HEK293 (cell line): ENCODE measurements around the gene LIMK2.

Experiments used
- CTCF ChIA-PET: fragments of 350-600 bp; formaldehyde crosslinking; extraction: SDS; loops from one replicate; lab custom pipeline; 2021; ENCODE audit warnings: antibody characterized with exemption; lab: Yijun Ruan, JAX
- POLR2A ChIA-PET: fragments of 300-600 bp; formaldehyde crosslinking; extraction: SDS; loops from one replicate; lab custom pipeline; 2020; ENCODE audit warnings: antibody characterized with exemption, inconsistent platforms; lab: Yijun Ruan, JAX
- H3K27ac ChIP-seq: fragments of 200-500 bp; sonication (Bioruptor generic); 2 replicates; pipeline ENCODE4 v1.5.1; 2014; ENCODE audit warnings: low read depth, low read length, control low read depth, inconsistent platforms; ENCODE audit errors: extremely low read depth
- H3K36me3 ChIP-seq, 2 experiments: fragments of 200-500 bp in 1 of 2; sonication (Bioruptor generic) in 1 of 2; 1 replicate in 1 of 2; 2 replicates in 1 of 2; pipeline ENCODE4 v1.5.1; 2014 to 2017; ENCODE audit warnings: inconsistent platforms in 2 of 2, low read length in 2 of 2; ENCODE audit not compliant: control insufficient read depth in 2 of 2, insufficient read depth in 1 of 2
- H3K4me1 ChIP-seq: fragments of 200-500 bp; sonication (Bioruptor generic); 2 replicates; pipeline ENCODE4 v1.5.1; 2014; ENCODE audit warnings: mild to moderate bottlenecking, low read length, inconsistent platforms; ENCODE audit not compliant: control insufficient read depth, insufficient read depth
- H3K4me3 ChIP-seq: 2 replicates; pipeline ENCODE4 v1.5.1; 2011; ENCODE audit warnings: low read depth, mild to moderate bottlenecking, control low read depth, low read length, moderate library complexity
- H3K9me3 ChIP-seq: fragments of 200-500 bp; sonication (Bioruptor generic); 2 replicates; pipeline ENCODE4 v1.5.1; 2014; ENCODE audit warnings: low read depth, low read length, inconsistent platforms; ENCODE audit not compliant: control insufficient read depth, insufficient read depth
- EGR2 ChIP-seq: fragments of 450-650 bp; formaldehyde crosslinking; IDR thresholded peaks from 2 replicates; pipeline ENCODE4 v1.5.1; 2016; ENCODE audit warnings: low read depth, missing biosample characterization, missing genetic modification characterization
- GLI4 ChIP-seq: fragments of 450-650 bp; formaldehyde crosslinking; IDR thresholded peaks from 2 replicates; pipeline ENCODE4 v1.5.1; 2016; ENCODE audit warnings: missing biosample characterization, missing genetic modification characterization
- IKZF3 ChIP-seq: fragments of 450-650 bp; IDR thresholded peaks from 2 replicates; pipeline ENCODE4 v1.5.0; 2018; ENCODE audit warnings: missing biosample characterization, mild to moderate bottlenecking, missing genetic modification characterization, moderate library complexity
- KLF1 ChIP-seq: fragments of 450-650 bp; formaldehyde crosslinking; IDR thresholded peaks from 2 replicates; pipeline ENCODE4 v1.5.1; 2016; ENCODE audit warnings: missing biosample characterization, missing genetic modification characterization
- KLF8 ChIP-seq: fragments of 450-650 bp; formaldehyde crosslinking; IDR thresholded peaks from 2 replicates; pipeline ENCODE4 v1.5.1; 2016; ENCODE audit warnings: missing biosample characterization, missing genetic modification characterization
- SCRT1 ChIP-seq: fragments of 450-650 bp; formaldehyde crosslinking; IDR thresholded peaks from 2 replicates; pipeline ENCODE4 v1.5.1; 2016; ENCODE audit warnings: missing biosample characterization, missing genetic modification characterization, borderline replicate concordance
- SETDB1 ChIP-seq: IDR thresholded peaks from one replicate; pipeline ENCODE4 v1.6.1; 2017; ENCODE audit warnings: mild to moderate bottlenecking, low read length, moderate library complexity, mixed read lengths; ENCODE audit not compliant: insufficient read length
- TRIM28 ChIP-seq: IDR thresholded peaks from 2 replicates; pipeline ENCODE4 v1.6.1; 2011; ENCODE audit warnings: low read length, control low read depth, borderline replicate concordance
- ZFHX2 ChIP-seq: fragments of 450-650 bp; formaldehyde crosslinking; conservative IDR thresholded peaks from 2 replicates; pipeline ENCODE4 v1.5.1; 2016; ENCODE audit warnings: missing biosample characterization, missing genetic modification characterization
- ZFP37 ChIP-seq: fragments of 450-650 bp; formaldehyde crosslinking; IDR thresholded peaks from 2 replicates; pipeline ENCODE4 v1.5.1; 2016; ENCODE audit warnings: missing biosample characterization, missing genetic modification characterization
- ZNF2 ChIP-seq: fragments of 450-650 bp; formaldehyde crosslinking; IDR thresholded peaks from 2 replicates; pipeline ENCODE4 v1.5.1; 2016; ENCODE audit warnings: missing biosample characterization, missing genetic modification characterization
- ZNF354C ChIP-seq: fragments of 450-650 bp; formaldehyde crosslinking; IDR thresholded peaks from 2 replicates; pipeline ENCODE4 v1.5.1; 2016; ENCODE audit warnings: missing biosample characterization, missing genetic modification characterization, low read depth, borderline replicate concordance
- ZNF366 ChIP-seq: fragments of 450-650 bp; formaldehyde crosslinking; conservative IDR thresholded peaks from 2 replicates; pipeline ENCODE4 v1.5.1; 2016; ENCODE audit warnings: missing biosample characterization, missing genetic modification characterization
- ZNF37A ChIP-seq: fragments of 450-650 bp; IDR thresholded peaks from 2 replicates; pipeline ENCODE4 v1.5.1; 2018; ENCODE audit warnings: missing biosample characterization, missing genetic modification characterization
- ZNF394 ChIP-seq: fragments of 450-650 bp; formaldehyde crosslinking; IDR thresholded peaks from 2 replicates; pipeline ENCODE4 v1.5.1; 2016; ENCODE audit warnings: missing biosample characterization, missing genetic modification characterization, mild to moderate bottlenecking, moderate library complexity, borderline replicate concordance
- ZNF473 ChIP-seq: fragments of 450-650 bp; formaldehyde crosslinking; IDR thresholded peaks from 2 replicates; pipeline ENCODE4 v1.5.1; 2017; ENCODE audit warnings: missing biosample characterization, missing genetic modification characterization
- ZNF521 ChIP-seq: fragments of 450-650 bp; formaldehyde crosslinking; IDR thresholded peaks from 2 replicates; pipeline ENCODE4 v1.5.1; 2017; ENCODE audit warnings: missing biosample characterization, mild to moderate bottlenecking, missing genetic modification characterization
- ZNF544 ChIP-seq: fragments of 450-650 bp; formaldehyde crosslinking; IDR thresholded peaks from 2 replicates; pipeline ENCODE4 v1.5.0; 2017; ENCODE audit warnings: missing biosample characterization, missing genetic modification characterization
- TF ChIP-seq, protein P1 (sequence below): fragments of 450-650 bp; formaldehyde crosslinking; IDR thresholded peaks from 2 replicates; pipeline ENCODE4 v1.5.1; 2017; ENCODE audit warnings: missing biosample characterization, missing genetic modification characterization
- TF ChIP-seq, protein P2 (sequence below): fragments of 450-650 bp; formaldehyde crosslinking; IDR thresholded peaks from 2 replicates; pipeline ENCODE4 v1.5.1; 2017; ENCODE audit warnings: missing biosample characterization, missing genetic modification characterization
- TF ChIP-seq, protein P3 (sequence below): fragments of 450-650 bp; formaldehyde crosslinking; IDR thresholded peaks from 2 replicates; pipeline ENCODE4 v1.5.1; 2016; ENCODE audit warnings: missing biosample characterization, missing genetic modification characterization
- TF ChIP-seq, protein P4 (sequence below): fragments of 450-650 bp; formaldehyde crosslinking; IDR thresholded peaks from 2 replicates; pipeline ENCODE4 v1.5.0; 2017; ENCODE audit warnings: missing biosample characterization, missing genetic modification characterization, borderline replicate concordance
- TF ChIP-seq, protein P5 (sequence below): fragments of 450-650 bp; formaldehyde crosslinking; IDR thresholded peaks from 2 replicates; pipeline ENCODE4 v1.5.1; 2016; ENCODE audit warnings: missing biosample characterization, missing genetic modification characterization

LIMK2 gene

GRCh38 chr22:31230871-31231621, 18.9 kb downstream of the LIMK2 start (continued):
- TF ChIP-seq, protein P1, sequence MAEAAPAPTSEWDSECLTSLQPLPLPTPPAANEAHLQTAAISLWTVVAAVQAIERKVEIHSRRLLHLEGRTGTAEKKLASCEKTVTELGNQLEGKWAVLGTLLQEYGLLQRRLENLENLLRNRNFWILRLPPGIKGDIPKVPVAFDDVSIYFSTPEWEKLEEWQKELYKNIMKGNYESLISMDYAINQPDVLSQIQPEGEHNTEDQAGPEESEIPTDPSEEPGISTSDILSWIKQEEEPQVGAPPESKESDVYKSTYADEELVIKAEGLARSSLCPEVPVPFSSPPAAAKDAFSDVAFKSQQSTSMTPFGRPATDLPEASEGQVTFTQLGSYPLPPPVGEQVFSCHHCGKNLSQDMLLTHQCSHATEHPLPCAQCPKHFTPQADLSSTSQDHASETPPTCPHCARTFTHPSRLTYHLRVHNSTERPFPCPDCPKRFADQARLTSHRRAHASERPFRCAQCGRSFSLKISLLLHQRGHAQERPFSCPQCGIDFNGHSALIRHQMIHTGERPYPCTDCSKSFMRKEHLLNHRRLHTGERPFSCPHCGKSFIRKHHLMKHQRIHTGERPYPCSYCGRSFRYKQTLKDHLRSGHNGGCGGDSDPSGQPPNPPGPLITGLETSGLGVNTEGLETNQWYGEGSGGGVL (tag by site-specific recombination) = no peak
- TF ChIP-seq ZFHX2 (tag by site-specific recombination) (no peak), ZNF394 (tag by site-specific recombination) (no peak), IKZF3 (no peak)

- Histone ChIP-seq H3K27ac (no peak overlapping the region), H3K9me3 (no peaks in the 10 kb centered on the region)
- no peak for TF ChIP-seq ZNF354C (tag by site-specific recombination)
- no peak for TF ChIP-seq ZNF394 (tag by site-specific recombination)
- TF ChIP-seq EGR2 (tag by site-specific recombination) = no peak
- no peak for TF ChIP-seq ZNF473 (tag by site-specific recombination)
- TF ChIP-seq SCRT1 (tag by site-specific recombination) = no peak
- no peak for TF ChIP-seq SETDB1
- TF ChIP-seq, protein P2, sequence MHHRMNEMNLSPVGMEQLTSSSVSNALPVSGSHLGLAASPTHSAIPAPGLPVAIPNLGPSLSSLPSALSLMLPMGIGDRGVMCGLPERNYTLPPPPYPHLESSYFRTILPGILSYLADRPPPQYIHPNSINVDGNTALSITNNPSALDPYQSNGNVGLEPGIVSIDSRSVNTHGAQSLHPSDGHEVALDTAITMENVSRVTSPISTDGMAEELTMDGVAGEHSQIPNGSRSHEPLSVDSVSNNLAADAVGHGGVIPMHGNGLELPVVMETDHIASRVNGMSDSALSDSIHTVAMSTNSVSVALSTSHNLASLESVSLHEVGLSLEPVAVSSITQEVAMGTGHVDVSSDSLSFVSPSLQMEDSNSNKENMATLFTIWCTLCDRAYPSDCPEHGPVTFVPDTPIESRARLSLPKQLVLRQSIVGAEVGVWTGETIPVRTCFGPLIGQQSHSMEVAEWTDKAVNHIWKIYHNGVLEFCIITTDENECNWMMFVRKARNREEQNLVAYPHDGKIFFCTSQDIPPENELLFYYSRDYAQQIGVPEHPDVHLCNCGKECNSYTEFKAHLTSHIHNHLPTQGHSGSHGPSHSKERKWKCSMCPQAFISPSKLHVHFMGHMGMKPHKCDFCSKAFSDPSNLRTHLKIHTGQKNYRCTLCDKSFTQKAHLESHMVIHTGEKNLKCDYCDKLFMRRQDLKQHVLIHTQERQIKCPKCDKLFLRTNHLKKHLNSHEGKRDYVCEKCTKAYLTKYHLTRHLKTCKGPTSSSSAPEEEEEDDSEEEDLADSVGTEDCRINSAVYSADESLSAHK = no peak
- TF ChIP-seq TRIM28 = no peak
- TF ChIP-seq ZNF521 (tag by site-specific recombination) = no peak
- TF ChIP-seq KLF8 (tag by site-specific recombination) = no peak
- TF ChIP-seq GLI4 (tag by site-specific recombination) = no peak
- TF ChIP-seq, protein P3, sequence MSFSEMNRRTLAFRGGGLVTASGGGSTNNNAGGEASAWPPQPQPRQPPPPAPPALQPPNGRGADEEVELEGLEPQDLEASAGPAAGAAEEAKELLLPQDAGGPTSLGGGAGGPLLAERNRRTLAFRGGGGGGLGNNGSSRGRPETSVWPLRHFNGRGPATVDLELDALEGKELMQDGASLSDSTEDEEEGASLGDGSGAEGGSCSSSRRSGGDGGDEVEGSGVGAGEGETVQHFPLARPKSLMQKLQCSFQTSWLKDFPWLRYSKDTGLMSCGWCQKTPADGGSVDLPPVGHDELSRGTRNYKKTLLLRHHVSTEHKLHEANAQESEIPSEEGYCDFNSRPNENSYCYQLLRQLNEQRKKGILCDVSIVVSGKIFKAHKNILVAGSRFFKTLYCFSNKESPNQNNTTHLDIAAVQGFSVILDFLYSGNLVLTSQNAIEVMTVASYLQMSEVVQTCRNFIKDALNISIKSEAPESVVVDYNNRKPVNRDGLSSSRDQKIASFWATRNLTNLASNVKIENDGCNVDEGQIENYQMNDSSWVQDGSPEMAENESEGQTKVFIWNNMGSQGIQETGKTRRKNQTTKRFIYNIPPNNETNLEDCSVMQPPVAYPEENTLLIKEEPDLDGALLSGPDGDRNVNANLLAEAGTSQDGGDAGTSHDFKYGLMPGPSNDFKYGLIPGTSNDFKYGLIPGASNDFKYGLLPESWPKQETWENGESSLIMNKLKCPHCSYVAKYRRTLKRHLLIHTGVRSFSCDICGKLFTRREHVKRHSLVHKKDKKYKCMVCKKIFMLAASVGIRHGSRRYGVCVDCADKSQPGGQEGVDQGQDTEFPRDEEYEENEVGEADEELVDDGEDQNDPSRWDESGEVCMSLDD (tag by site-specific recombination) = no peak
- no peak for TF ChIP-seq ZNF2 (tag by site-specific recombination)
- TF ChIP-seq ZFP37 (tag by site-specific recombination) = no peak
- TF ChIP-seq, protein P4, sequence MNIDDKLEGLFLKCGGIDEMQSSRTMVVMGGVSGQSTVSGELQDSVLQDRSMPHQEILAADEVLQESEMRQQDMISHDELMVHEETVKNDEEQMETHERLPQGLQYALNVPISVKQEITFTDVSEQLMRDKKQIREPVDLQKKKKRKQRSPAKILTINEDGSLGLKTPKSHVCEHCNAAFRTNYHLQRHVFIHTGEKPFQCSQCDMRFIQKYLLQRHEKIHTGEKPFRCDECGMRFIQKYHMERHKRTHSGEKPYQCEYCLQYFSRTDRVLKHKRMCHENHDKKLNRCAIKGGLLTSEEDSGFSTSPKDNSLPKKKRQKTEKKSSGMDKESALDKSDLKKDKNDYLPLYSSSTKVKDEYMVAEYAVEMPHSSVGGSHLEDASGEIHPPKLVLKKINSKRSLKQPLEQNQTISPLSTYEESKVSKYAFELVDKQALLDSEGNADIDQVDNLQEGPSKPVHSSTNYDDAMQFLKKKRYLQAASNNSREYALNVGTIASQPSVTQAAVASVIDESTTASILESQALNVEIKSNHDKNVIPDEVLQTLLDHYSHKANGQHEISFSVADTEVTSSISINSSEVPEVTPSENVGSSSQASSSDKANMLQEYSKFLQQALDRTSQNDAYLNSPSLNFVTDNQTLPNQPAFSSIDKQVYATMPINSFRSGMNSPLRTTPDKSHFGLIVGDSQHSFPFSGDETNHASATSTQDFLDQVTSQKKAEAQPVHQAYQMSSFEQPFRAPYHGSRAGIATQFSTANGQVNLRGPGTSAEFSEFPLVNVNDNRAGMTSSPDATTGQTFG = no peak
- no peak for TF ChIP-seq ZNF366
- no peak for TF ChIP-seq ZNF544 (tag by site-specific recombination)
- no peak for TF ChIP-seq KLF1 (tag by site-specific recombination)
- TF ChIP-seq, protein P5, sequence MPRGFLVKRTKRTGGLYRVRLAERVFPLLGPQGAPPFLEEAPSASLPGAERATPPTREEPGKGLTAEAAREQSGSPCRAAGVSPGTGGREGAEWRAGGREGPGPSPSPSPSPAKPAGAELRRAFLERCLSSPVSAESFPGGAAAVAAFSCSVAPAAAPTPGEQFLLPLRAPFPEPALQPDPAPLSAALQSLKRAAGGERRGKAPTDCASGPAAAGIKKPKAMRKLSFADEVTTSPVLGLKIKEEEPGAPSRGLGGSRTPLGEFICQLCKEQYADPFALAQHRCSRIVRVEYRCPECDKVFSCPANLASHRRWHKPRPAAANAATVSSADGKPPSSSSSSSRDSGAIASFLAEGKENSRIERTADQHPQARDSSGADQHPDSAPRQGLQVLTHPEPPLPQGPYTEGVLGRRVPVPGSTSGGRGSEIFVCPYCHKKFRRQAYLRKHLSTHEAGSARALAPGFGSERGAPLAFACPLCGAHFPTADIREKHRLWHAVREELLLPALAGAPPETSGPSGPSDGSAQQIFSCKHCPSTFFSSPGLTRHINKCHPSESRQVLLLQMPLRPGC (tag by site-specific recombination) = no peak
- no peak for TF ChIP-seq ZNF37A
- TF ChIP-seq, all 188 proteins: peak for 0
- POLR2A ChIA-PET = interaction anchor here (0.9 kb wide), 1 partner anchor 12 kb away, joined by 3 read pairs; no protein-coding TSS in a partner anchor
- Histone ChIP-seq H3K4me1 (no peaks in the 10 kb centered on the region), H3K36me3 (peaks cover 0 to 3% of the 10 kb centered on the region in 2 experiments; a peak in 2 of 3 replicates), H3K4me3 (no peak overlapping the region)
- CTCF ChIA-PET = interaction anchor here (0.8 to 7.2 kb wide), 5 partner anchors 18 to 172 kb away, joined by 3 to 70 read pairs (median 3); partner anchors contain the start of gene LIMK2
Measured at GRCh38 chr22:31233001-31233400, 20.9 kb downstream of the LIMK2 start.
